ENCODE data around the gene DENND1B.

- TF ChIP-seq EZH2 (IDR thresholded peaks at IDR 0.05; ENCODE audit: low read length) (no peak), CTCF (optimal IDR thresholded peaks at IDR 0.05 in 1 of 3, IDR thresholded peaks at IDR 0.05 in 1 of 3, conservative IDR thresholded peaks at IDR 0.05 in 1 of 3; ENCODE audit: extremely low read depth in 1 of 3, insufficient read depth in 2 of 3, low read length in 3 of 3) (no peak)
These were observed 264.4 kb downstream of the DENND1B start for GRCh38 chr1:197510691-197511378.
